Testis (tissue), 2 donors: ENCODE results near the gene GSK3A.

Source experiments
- POLR2A ChIP-seq: fragments of 450-650 bp; IDR thresholded peaks from one replicate; pipeline ENCODE4 v1.6.1; 2017; ENCODE audit warnings: antibody characterized with exemption, mild to moderate bottlenecking, moderate library complexity
- TF ChIP-seq, protein P1 (sequence below), 3 experiments: fragments of 450-650 bp in 2 of 3; fragments of 200-600 bp in 1 of 3; sonication (generic) in 1 of 3; IDR thresholded peaks; one replicate each; pipeline ENCODE4 v1.5.1; 2016 to 2019; ENCODE audit warnings: antibody characterized with exemption in 3 of 3, mild to moderate bottlenecking in 2 of 3, moderate library complexity in 1 of 3

DNA sequence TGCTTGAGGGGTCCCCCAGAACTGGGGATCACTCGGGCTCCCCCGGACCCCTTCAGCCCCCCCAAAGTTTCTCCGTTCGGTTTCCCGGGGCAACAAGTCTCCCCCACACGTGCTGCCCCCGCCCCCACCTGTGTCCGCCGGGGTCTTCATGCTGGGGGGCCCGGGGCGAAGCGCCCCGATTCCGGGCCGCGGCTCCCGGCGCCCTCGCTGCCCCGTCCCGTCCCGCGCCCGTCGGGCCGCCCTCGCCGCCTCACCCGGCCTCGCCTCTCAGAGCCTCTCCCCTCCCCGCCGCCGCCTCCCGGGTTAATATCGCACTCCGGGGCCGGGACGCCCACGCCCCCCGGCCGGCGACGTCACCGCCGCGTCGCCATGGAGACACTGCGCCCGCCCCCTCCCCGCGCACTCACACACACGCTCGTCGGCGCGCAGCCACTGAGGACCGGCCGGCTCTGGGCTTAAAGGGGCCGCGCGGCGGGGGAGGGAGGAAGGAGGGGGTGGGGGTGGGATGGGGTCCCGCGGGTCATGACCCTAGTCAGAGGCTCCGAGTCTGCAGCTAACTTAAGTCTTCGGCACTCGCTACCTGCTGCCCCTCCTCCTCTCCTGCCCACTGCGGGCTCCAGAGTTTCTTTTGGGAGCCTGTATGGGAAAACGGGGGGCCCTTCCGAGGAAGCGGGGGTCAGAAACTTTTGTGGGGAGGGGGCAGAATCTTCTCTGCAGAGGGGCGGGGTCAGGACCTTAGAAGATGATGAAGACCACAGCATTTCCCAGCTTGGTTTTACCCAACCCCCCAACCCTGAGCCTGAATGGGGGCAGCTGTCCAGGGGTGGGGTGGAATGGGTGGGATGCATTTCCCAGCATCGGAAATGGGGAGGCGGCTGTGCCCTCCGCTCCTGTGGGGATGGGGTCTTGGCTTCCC is 12.7 kb upstream of the GSK3A start, which contains the start of gene ERF:
- peak; percentile 95 for TF ChIP-seq POLR2A
- TF ChIP-seq, protein P1, sequence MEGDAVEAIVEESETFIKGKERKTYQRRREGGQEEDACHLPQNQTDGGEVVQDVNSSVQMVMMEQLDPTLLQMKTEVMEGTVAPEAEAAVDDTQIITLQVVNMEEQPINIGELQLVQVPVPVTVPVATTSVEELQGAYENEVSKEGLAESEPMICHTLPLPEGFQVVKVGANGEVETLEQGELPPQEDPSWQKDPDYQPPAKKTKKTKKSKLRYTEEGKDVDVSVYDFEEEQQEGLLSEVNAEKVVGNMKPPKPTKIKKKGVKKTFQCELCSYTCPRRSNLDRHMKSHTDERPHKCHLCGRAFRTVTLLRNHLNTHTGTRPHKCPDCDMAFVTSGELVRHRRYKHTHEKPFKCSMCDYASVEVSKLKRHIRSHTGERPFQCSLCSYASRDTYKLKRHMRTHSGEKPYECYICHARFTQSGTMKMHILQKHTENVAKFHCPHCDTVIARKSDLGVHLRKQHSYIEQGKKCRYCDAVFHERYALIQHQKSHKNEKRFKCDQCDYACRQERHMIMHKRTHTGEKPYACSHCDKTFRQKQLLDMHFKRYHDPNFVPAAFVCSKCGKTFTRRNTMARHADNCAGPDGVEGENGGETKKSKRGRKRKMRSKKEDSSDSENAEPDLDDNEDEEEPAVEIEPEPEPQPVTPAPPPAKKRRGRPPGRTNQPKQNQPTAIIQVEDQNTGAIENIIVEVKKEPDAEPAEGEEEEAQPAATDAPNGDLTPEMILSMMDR (IDR thresholded peaks at IDR 0.05), result peak in 1 of 3 experiments; percentile 22
